Ishikawa (cell line): ENCODE data around the gene G2E3.

Experiments
- CEBPB ChIP-seq: IDR thresholded peaks from 2 replicates; pipeline ENCODE4 v1.6.1; 2012
- CREB1 ChIP-seq: IDR thresholded peaks from 2 replicates; pipeline ENCODE4 v1.6.1; 2012; ENCODE audit warnings: low read depth
- EGR1 ChIP-seq: IDR thresholded peaks from 2 replicates; pipeline ENCODE4 v1.6.1; 2012
- EP300 ChIP-seq: IDR thresholded peaks from 2 replicates; pipeline ENCODE4 v1.6.1; 2012; ENCODE audit warnings: borderline replicate concordance
- MAX ChIP-seq: IDR thresholded peaks from 2 replicates; pipeline ENCODE4 v1.6.1; 2012
- REST ChIP-seq: IDR thresholded peaks from 2 replicates; pipeline ENCODE4 v1.6.1; 2012; ENCODE audit warnings: low read depth, mild to moderate bottlenecking
- TAF1 ChIP-seq: IDR thresholded peaks from 2 replicates; pipeline ENCODE4 v1.6.1; 2012; ENCODE audit warnings: low read depth, mild to moderate bottlenecking
- YY1 ChIP-seq: IDR thresholded peaks from 2 replicates; pipeline ENCODE4 v1.6.1; 2012; ENCODE audit warnings: low read depth
- ZBTB7A ChIP-seq: IDR thresholded peaks from 2 replicates; pipeline ENCODE4 v1.6.1; 2012; ENCODE audit warnings: low read depth

DNA sequence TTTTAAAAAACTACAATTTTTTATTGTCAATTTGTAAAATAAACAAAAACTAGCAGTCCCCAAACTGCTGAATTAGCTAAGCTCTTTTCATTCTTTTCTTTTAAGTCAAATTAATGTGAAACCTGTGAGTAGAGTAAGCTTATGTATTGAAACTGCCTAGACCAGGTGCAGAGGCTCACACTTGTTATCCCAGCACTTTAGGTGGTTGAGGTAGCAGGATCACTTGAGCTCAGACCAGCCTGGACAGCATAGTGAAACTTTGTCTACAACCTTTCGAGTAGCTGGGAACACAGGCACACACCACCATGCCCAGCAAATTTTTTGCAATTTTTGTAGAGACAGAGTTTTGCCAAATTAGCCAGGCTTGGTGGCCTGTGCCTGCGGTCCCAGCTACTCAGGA lies 89.5 kb downstream of the G2E3 start:
- TF ChIP-seq EGR1 (no peak), CREB1 (no peak), REST (no peak), CEBPB (no peak), TAF1 (no peak), YY1 (no peak), EP300 (no peak), ZBTB7A (no peak), MAX (no peak)
